Glomerular endothelial cell (primary cell): Measurements from ENCODE around the gene CDC42BPA. TPM values are rescaled to one million over a fixed set of nuclear protein-coding genes. Genes with fewer than 3 reads are reported as not detected.

Experiments used
- DNase-seq: peaks from one replicate; pipeline ENCODE4 v3.0.0-alpha.2; 2011; ENCODE audit warnings: low read depth, low spot score; ENCODE audit errors: extremely low read depth
- total RNA-seq: library from RNA; depleted of rRNA; stranded (reverse); fragments of >200 nt; gene quantifications from 2 replicates; pipeline ENCODE4 v1.2.3, GENCODE V29; 2015

CDC42BPA gene
- total RNA-seq, 1 donor from 2014 or later, result 129 TPM

DNA sequence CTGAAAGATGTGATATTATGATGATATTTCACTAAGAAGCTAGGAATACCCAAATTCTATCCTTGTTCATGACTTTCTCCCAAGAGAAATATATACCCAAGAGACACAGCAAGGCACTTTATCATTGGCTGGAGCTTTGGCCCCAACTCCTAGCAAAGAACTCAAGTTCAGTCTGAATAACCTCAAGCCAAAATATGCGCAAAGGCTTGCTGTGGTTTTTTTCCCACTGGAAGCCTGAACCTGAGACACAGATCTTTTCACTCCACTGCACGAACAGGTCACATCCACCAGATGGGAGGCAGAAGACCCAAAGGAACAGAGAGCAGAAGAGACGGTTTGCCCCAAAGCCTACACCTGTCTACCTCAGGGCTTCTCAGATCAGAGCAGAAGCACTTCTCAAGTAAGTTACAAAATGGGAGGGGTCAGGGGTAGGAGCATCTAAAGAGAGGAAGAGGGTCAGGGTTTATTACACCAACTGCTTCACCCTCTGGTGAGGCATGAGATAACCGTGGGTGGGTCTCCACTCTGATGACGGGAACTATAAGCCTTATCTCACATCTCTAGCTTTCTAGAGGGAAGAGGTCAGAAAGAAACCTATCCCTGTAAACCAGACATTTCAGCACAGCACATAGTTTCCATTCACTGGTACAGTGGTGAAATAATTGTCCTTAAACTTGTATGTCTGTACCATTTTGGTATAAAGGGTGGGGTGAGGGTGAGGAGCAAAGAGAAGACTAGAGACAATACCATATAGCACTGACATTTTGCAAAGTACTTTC is 17.1 kb upstream of the CDC42BPA start:
- no peak for DNase-seq

GRCh38 chr1:227333423-227333822 is 15.1 kb upstream of the CDC42BPA start:
- DNase-seq, result no peak

GRCh38 chr1:227330279-227331076 is 12.2 kb upstream of the CDC42BPA start:
- DNase-seq, result no peak

DNA sequence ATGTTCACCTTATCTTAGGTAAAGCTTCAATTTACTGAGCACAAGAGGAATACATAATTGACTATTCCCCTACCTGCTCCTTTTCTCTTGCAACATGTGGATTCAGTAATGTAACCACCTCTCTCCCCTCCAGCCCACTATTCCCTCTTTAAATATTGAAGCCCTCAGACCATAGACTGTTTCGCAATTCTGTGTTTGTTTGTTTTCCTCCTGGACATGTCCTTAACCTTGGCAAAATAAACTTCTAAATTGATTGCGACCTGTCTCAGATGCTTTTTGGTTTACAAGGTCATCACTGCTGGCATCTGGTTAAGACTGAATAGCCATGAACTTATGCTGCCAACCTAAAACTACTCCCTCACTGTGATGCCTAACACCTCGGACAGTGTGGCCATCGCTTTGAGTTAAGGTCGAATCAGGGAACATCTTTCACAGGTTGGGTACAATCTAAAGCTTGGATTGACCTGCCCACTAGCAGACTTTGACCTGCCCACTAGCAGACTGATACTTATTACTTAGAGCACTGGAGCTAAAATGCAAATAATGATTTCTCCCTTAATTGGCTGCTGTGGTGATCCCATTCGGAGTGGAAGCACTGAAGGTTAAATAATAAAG is 10.2 kb upstream of the CDC42BPA start:
- no peak for DNase-seq

DNA sequence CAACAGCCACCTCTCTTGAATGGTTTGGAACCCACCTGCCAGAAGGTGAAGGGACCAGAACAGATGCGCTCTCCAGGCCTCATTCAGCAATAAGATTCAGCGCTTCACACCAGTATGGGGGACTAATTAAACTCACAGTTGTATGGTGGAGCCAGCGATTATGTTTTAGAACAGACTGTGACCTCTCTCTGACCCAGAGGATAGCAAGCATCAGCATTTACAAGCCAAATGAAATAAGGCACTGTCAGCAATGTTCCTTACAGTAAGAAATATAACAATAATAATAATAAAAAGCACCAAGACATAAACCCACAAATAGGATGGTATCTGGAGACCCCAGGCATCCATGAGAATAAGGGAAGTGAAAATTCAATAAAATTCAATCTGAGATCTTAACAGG is 6.9 kb upstream of the CDC42BPA start:
- no peak for DNase-seq

- DNase-seq, result no peak
Measured at GRCh38 chr1:227323967-227324268, 5.6 kb upstream of the CDC42BPA start.

- DNase-seq, result no peak
Measured at GRCh38 chr1:227323171-227323966, 5.1 kb upstream of the CDC42BPA start.

- DNase-seq, result no peak
Measured at GRCh38 chr1:227322376-227322775, 4.1 kb upstream of the CDC42BPA start.

GRCh38 chr1:227321035-227321434 is 2.7 kb upstream of the CDC42BPA start:
- DNase-seq, result no peak

- no peak for DNase-seq
Measured at GRCh38 chr1:227320476-227320875, 2.2 kb upstream of the CDC42BPA start.

DNA sequence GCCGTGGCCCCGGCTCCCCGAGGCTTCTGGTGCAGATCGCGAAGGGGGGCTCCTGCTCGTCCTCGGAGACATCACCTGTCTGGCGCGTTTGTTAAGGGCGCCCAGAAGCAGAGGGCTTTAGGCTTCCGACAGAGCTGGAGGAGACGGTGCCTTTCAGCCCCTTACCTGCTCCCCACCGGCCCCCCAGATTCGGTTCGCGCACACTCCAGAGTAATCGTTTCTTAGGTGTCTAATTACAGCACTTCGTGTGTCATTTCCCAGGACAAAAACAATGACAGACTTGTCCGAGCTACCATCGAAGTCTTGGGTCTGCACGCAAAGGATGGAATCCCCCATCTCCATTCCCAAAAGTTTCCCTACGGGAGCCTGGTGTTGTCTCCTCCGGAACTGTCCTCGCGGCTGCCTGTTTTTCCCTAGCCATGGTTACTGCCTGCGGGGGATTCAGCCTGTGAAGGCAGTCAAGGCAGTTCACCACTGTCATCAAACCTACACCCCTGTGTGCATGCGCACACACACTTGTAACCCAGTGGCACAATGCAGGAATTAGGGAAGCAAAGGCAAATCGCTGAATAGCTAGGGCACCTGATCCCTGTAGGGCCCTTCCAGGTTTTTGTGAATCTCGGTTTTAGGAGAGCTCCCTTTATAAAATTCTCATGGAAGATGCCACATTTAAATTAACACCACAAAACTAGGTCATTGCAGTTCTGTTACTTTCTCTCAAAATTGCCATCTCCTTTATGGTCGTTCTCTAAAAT is 738 bp upstream of the CDC42BPA start:
- DNase-seq, result no peak

GRCh38 chr1:227317523-227318015 is 723 bp downstream of the CDC42BPA start:
- DNase-seq, result no peak

- no peak for DNase-seq
Measured at GRCh38 chr1:227317011-227317451, 1.3 kb downstream of the CDC42BPA start.

DNA sequence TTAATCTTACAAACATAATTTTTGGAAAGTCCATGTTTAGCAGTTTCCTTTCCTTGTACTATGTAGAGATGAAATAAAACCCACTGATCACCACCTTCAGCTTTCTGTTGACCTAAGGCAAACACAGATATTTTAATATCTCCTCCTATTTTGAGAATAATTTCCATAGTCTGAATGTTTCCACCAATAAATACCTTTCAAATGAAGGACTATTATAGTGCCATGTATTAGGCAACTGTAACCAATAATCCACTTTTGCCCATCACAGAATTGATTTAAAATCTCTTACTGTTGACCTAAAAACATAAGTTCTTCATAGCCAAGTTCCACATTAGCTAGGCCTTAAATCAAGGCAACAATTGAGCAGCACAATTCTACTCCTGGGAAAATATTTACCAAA is 1.8 kb downstream of the CDC42BPA start:
- DNase-seq, result no peak

DNA sequence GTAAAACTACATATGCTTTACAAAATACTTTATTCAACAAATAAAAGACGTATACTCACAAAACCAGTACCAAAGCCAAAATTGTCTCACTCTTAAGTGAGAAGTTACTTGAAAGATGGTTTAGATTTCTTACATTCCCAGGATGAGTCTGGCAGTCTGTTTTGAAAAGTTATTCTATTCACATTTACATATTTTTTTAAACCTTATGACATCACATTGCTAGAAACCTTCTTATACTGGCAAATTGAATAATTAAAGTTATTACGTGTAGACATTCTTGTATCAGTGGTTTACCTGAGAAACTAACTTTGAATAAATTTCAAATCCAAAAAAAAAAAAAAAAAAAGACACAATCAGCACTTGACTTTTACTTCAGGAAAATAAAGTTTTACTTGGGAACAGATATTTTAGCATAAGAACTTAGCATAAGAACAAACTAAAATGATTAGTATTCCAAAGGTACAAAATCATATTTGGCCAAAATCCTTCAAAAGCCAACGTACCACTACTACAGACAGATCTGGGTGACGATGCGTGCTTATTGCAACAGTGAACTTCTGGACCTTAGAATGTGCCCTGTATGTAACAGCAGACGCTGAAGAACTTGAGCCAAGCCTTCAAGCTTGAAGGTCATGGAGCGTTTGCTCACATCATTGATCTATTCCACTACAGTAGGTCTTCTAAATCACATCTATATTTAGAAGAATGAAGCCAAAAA is 2.5 kb downstream of the CDC42BPA start:
- no peak for DNase-seq

GRCh38 chr1:227314014-227314848 is 4.1 kb downstream of the CDC42BPA start:
- DNase-seq, result no peak

GRCh38 chr1:227312361-227313025 is 5.8 kb downstream of the CDC42BPA start:
- no peak for DNase-seq

GRCh38 chr1:227311389-227312001 is 6.8 kb downstream of the CDC42BPA start:
- no peak for DNase-seq
